GM12865 (cell line): ENCODE measurements around the gene GNAI3.

Experiments
- DNase-seq: peaks from one replicate; pipeline ENCODE4 v3.0.0; 2010; ENCODE audit warnings: low read depth
- H3K4me3 ChIP-seq: 2 replicates; pipeline ENCODE4 v1.5.1; 2011; ENCODE audit warnings: mild to moderate bottlenecking, low read depth, low read length, control low read depth
- CTCF ChIP-seq: IDR thresholded peaks from 2 replicates; pipeline ENCODE4 v1.5.1; 2011; ENCODE audit warnings: low read length, control low read depth, low read depth, inconsistent platforms; ENCODE audit not compliant: insufficient read depth; ENCODE audit errors: missing control alignments

Gene GNAI3

GRCh38 chr1:109619576-109620400, 71.4 kb downstream of the GNAI3 start, which contains the start of the genes AMPD2 and GNAT2:
Gene AMPD2, plus strand, starts transcription at chr1:109619837. Its CDS starts 1,339 bp downstream, at chr1:109621176.
Gene GNAT2, minus strand, starts transcription at chr1:109619616. Its CDS starts 6,746 bp downstream, at chr1:109612870.
- TF ChIP-seq CTCF, result no peak
- peak; percentile 91 for DNase-seq
- peak within 1 kb of the TSS; percentile 63 for H3K4me3 ChIP-seq

GRCh38 chr1:109620401-109620791, 72.0 kb downstream of the GNAI3 start:
- no peak for TF ChIP-seq CTCF
- peak overlapping the region; percentile 63 for H3K4me3 ChIP-seq
- no peak for DNase-seq

- peak; percentile 94 for DNase-seq
- TF ChIP-seq CTCF, result no peak
- peak overlapping the region; percentile 63 for H3K4me3 ChIP-seq
Observed at GRCh38 chr1:109620841-109621286, 72.4 kb downstream of the GNAI3 start.

- H3K4me3 ChIP-seq, result peak overlapping the region; percentile 63
- no peak for DNase-seq
Observed at GRCh38 chr1:109621379-109622136, 73.1 kb downstream of the GNAI3 start.

GRCh38 chr1:109622137-109622892, 73.9 kb downstream of the GNAI3 start:
- no peak for TF ChIP-seq CTCF
- no peak for DNase-seq
- no peak overlapping the region; the same call in 1 of the 2 replicates for H3K4me3 ChIP-seq

More at GRCh38 chr1:109621379-109622136, 73.1 kb downstream of the GNAI3 start:
- no peak for TF ChIP-seq CTCF

GRCh38 chr1:109622895-109623294, 74.5 kb downstream of the GNAI3 start:
- no peak overlapping the region for H3K4me3 ChIP-seq
- DNase-seq, result no peak

More at GRCh38 chr1:109622895-109623294, 74.5 kb downstream of the GNAI3 start:
- TF ChIP-seq CTCF, result no peak
